HepG2 (cell line): Measurements from ENCODE around the gene TLR2. TPM values are rescaled to one million over a fixed set of nuclear protein-coding genes. Genes with fewer than 3 reads are reported as not detected.

Experiments
- ATAC-seq: fragments of 200-7000 bp; cut with Tn5 transposase; 3 replicates; pipeline ENCODE4 v1.9.1; 2020; ENCODE audit warnings: mild to moderate bottlenecking, moderate library complexity
- BruUV-seq: library from RNA; stranded (reverse); fragments of 400-500 nt; replicated peaks from 2 replicates; lab custom pipeline; 2021; lab: Mats Ljungman, UMichigan
- CTCF ChIA-PET: fragments of 300-600 bp; formaldehyde crosslinking; extraction: SDS; loops from one replicate; lab custom pipeline; 2021; ENCODE audit warnings: low total read pairs, inconsistent platforms, low intra/inter-chr PET ratio; lab: Yijun Ruan, JAX
- POLR2A ChIA-PET: fragments of 350-600 bp; sonication (Branson Sonifier 250); formaldehyde crosslinking; loops from one replicate; lab custom pipeline; 2020; ENCODE audit warnings: antibody characterized with exemption, inconsistent platforms; lab: Yijun Ruan, JAX
- DNase-seq: peaks from one replicate; pipeline ENCODE4 v3.0.0-alpha.2; 2015; ENCODE audit warnings: low spot score
- FAIRE-seq: peaks from 3 replicates; lab custom pipeline; 2011; peaks lifted over from hg19 to GRCh38; lab: Jason Lieb, UNC
- H2AFZ ChIP-seq: one replicate; pipeline ENCODE4 v1.6.1; 2011; ENCODE audit warnings: low read length, inconsistent platforms
- H3K27ac ChIP-seq: fragments of 300-600 bp; 3 replicates; pipeline ENCODE4 v1.8.0; 2011; ENCODE audit warnings: mixed run types, mild to moderate bottlenecking, mixed read lengths, low read length, inconsistent platforms; ENCODE audit not compliant: insufficient read depth; ENCODE audit errors: extremely low read length
- H3K27me3 ChIP-seq, 2 experiments: fragments of 200-600 bp in 1 of 2; 2 replicates in 1 of 2; 3 replicates in 1 of 2; pipeline versions ENCODE4 v1.6.0 to v1.8.0; 2011; ENCODE audit warnings: low read length in 2 of 2, mild to moderate bottlenecking in 2 of 2, moderate library complexity in 2 of 2, inconsistent platforms in 1 of 2; ENCODE audit not compliant: insufficient read depth in 2 of 2, control insufficient read depth in 1 of 2
- H3K36me3 ChIP-seq, 2 experiments: fragments of 200-600 bp in 1 of 2; replicated peaks in 1 of 2; 2 replicates in 1 of 2; 3 replicates in 1 of 2; pipeline versions ENCODE4 v1.5.1 to v1.8.0; 2011; ENCODE audit warnings: low read length in 2 of 2, inconsistent platforms in 1 of 2; ENCODE audit not compliant: insufficient read depth in 2 of 2, control insufficient read depth in 1 of 2
- H3K4me1 ChIP-seq: 2 replicates; pipeline ENCODE4 v1.5.1; 2012; ENCODE audit warnings: low read length, inconsistent platforms; ENCODE audit not compliant: insufficient read depth
- H3K4me2 ChIP-seq: 2 replicates; pipeline ENCODE4 v1.6.0; 2011; ENCODE audit warnings: low read depth, low read length, inconsistent platforms
- H3K4me3 ChIP-seq, 3 experiments: fragments of 200-600 bp in 1 of 3; sonication (generic), shearing (Covaris generic) in 1 of 3; replicated peaks in 1 of 3; 2 replicates each; pipeline ENCODE4 v1.5.1; 2011 to 2016; ENCODE audit warnings: low read length in 3 of 3, inconsistent platforms in 2 of 3, low read depth in 2 of 3, mild to moderate bottlenecking in 2 of 3, control low read depth in 1 of 3, mixed read lengths in 1 of 3; ENCODE audit not compliant: insufficient read depth in 1 of 3
- H3K79me2 ChIP-seq: one replicate; pipeline ENCODE4 v1.6.1; 2011; ENCODE audit warnings: low read length, inconsistent platforms; ENCODE audit not compliant: insufficient read depth
- H3K9ac ChIP-seq: 2 replicates; pipeline ENCODE4 v1.6.0; 2011; ENCODE audit warnings: mild to moderate bottlenecking, low read depth, low read length, inconsistent platforms; ENCODE audit not compliant: insufficient read depth
- H3K9me3 ChIP-seq: 2 replicates; pipeline ENCODE4 v1.5.1; 2012; ENCODE audit warnings: mild to moderate bottlenecking, low read length
- H4K20me1 ChIP-seq: 2 replicates; pipeline ENCODE4 v1.6.0; 2011; ENCODE audit warnings: inconsistent platforms, mild to moderate bottlenecking, low read length, moderate library complexity; ENCODE audit not compliant: insufficient read depth
- DBP ChIP-seq: sonication (generic); formaldehyde crosslinking; IDR thresholded peaks from 2 replicates; pipeline ENCODE4 v1.4.0; 2020; ENCODE audit warnings: missing genetic modification reagents; ENCODE audit errors: not compliant biosample characterization
- ISL2 ChIP-seq: sonication (generic); formaldehyde crosslinking; IDR thresholded peaks from 2 replicates; pipeline ENCODE4 v1.5.0; 2020; ENCODE audit warnings: missing genetic modification reagents
- MBD4 ChIP-seq: IDR thresholded peaks from 2 replicates; pipeline ENCODE4 v1.6.1; 2012; ENCODE audit warnings: low read length, inconsistent platforms, borderline replicate concordance
- MEIS2 ChIP-seq: sonication (generic); formaldehyde crosslinking; IDR thresholded peaks from 2 replicates; pipeline ENCODE4 v1.9.0; 2021; ENCODE audit warnings: mild to moderate bottlenecking, missing genetic modification reagents
- POLR2AphosphoS5 ChIP-seq: IDR thresholded peaks from 2 replicates; pipeline ENCODE4 v1.6.1; 2012; ENCODE audit warnings: low read depth, low read length
- ZBTB34 ChIP-seq: sonication (generic); formaldehyde crosslinking; IDR thresholded peaks from 2 replicates; pipeline ENCODE4 v1.8.0; 2022; ENCODE audit warnings: mild to moderate bottlenecking, missing genetic modification reagents
- ZFP62 ChIP-seq: sonication (generic); formaldehyde crosslinking; IDR thresholded peaks from 2 replicates; pipeline ENCODE4 v1.4.0; 2020; ENCODE audit warnings: missing genetic modification reagents
- ZNF263 ChIP-seq: sonication (generic); formaldehyde crosslinking; IDR thresholded peaks from 2 replicates; pipeline ENCODE4 v1.4.0; 2020; ENCODE audit warnings: missing genetic modification reagents
- ZNF432 ChIP-seq: sonication (generic); formaldehyde crosslinking; IDR thresholded peaks from 2 replicates; pipeline ENCODE4 v1.5.0; 2020; ENCODE audit warnings: missing genetic modification reagents, mild to moderate bottlenecking, borderline replicate concordance
- whole genome bisulfite sequencing: methylation state at CpG from one replicate; pipeline ENCODE4 v1.1.6; 2017; ENCODE audit warnings: low lambda C conversion rate; 5-methylcytosine and 5-hydroxymethylcytosine counted together
- in situ Hi-C: cut with HindIII; loops from 2 replicates; pipeline ENCODE4 v1.10.0; 2017; ENCODE audit warnings: low pct_unique_long_range_greater_than_20kb; ENCODE audit not compliant: extremely low pct_ligation_motif_present
- intact Hi-C: fragments of 100-400 bp; cut with micrococcal nuclease; formaldehyde crosslinking; loops from one replicate; pipeline ENCODE4 v1.10.0; 2022; ENCODE audit not compliant: unreplicated experiment
- polyA plus RNA-seq, 8 experiments: library from polyadenylated mRNA; depleted of rRNA in 3 of 8; stranded (reverse) in 7 of 8; unstranded in 1 of 8; fragments of >200 nt; fragmentation: Illumina TruSeq in 4 of 8; extraction: Trizol in 4 of 8; gene quantifications; 2 replicates each; pipeline versions ENCODE4 v1.2.1 to v1.2.3, GENCODE V29; 2011 to 2016; ENCODE audit warnings: low read depth in 4 of 8, missing spikeins in 1 of 8, mixed read lengths in 1 of 8; ENCODE audit not compliant: insufficient read depth in 1 of 8
- total RNA-seq, 5 experiments: library from RNA; depleted of rRNA; stranded (reverse); fragments of >200 nt; fragmentation: Illumina TruSeq; extraction: Trizol; gene quantifications; 2 replicates each; pipeline ENCODE4 v1.2.3, GENCODE V29; 2016; ENCODE audit warnings: low read depth in 1 of 5

Gene TLR2
- total and polyA plus RNA-seq, 2 of the 13 experiments (the other 11 are each of a cell fraction or from before 2014, with no cell fraction given): 0.63 to 0.73 TPM

GRCh38 chr4:153728151-153728550 is 44.1 kb downstream of the TLR2 start:
- Histone ChIP-seq H3K9me3 (no peaks in the 10 kb centered on the region), H4K20me1 (no peaks in the 10 kb centered on the region), H3K4me2 (no peak overlapping the region), H3K27ac (no peak overlapping the region), H3K36me3 (no peaks in the 10 kb centered on the region), H3K4me1 (no peaks in the 10 kb centered on the region), H2AFZ (no peak overlapping the region), H3K27me3 (no peaks in the 10 kb centered on the region), H3K4me3 (no peak overlapping the region), H3K79me2 (no peaks in the 10 kb centered on the region), H3K9ac (no peak overlapping the region)
- 1% methylated on average over 5 of the region's 5 CpGs for WGBS
- ChIA-PET CTCF (no interaction called here), POLR2A (no interaction called here)
- FAIRE-seq (no peak), ATAC-seq (no peak), DNase-seq (no peak)
- in situ Hi-C loops (no loop called here), intact Hi-C loops (no loop called here)
- TF ChIP-seq ZFP62: no peak
- no peak for TF ChIP-seq MEIS2 (CRISPR knock-in tag)
- TF ChIP-seq ZNF432 (CRISPR knock-in tag): no peak
- TF ChIP-seq MBD4: no peak
- TF ChIP-seq ZNF263 (CRISPR knock-in tag): no peak
- no peak for TF ChIP-seq POLR2AphosphoS5
- no peak for TF ChIP-seq ISL2 (CRISPR knock-in tag)
- TF ChIP-seq ZBTB34 (CRISPR knock-in tag): no peak
- no peak for TF ChIP-seq DBP (CRISPR knock-in tag)
- BruUV-seq: no TSS peak
